ENCODE data around the gene ATG7. TPM values are rescaled to one million over a fixed set of nuclear protein-coding genes. Genes with fewer than 3 reads are reported as not detected.

The ATG7 gene
- total RNA-seq, 1 donor from 2014 or later, result 55.0 TPM

GRCh38 chr3:11285471-11285870 is 13.3 kb downstream of the ATG7 start:
- DNase-seq (ENCODE audit: extremely low spot score in 2 of 2), result no peak
- no peaks in the 10 kb centered on the region for H3K27me3 ChIP-seq
- no peaks in the 10 kb centered on the region for H3K36me3 ChIP-seq
- H3K4me1 ChIP-seq, result peaks cover 53% of the 10 kb centered on the region
- TF ChIP-seq POLR2AphosphoS5 (IDR thresholded peaks at IDR 0.05; ENCODE audit: insufficient read depth in 1 of 2, low read depth in 1 of 2) (no peak), CTCF (IDR thresholded peaks at IDR 0.05) (no peak), POLR2A (IDR thresholded peaks at IDR 0.05) (no peak)
- intact Hi-C loops (cut with DNase I), result no loop called here
- no peaks in the 10 kb centered on the region for H3K9me3 ChIP-seq
- H3K4me3 ChIP-seq, result no peak overlapping the region
- H3K27ac ChIP-seq, result no peak overlapping the region

DNA sequence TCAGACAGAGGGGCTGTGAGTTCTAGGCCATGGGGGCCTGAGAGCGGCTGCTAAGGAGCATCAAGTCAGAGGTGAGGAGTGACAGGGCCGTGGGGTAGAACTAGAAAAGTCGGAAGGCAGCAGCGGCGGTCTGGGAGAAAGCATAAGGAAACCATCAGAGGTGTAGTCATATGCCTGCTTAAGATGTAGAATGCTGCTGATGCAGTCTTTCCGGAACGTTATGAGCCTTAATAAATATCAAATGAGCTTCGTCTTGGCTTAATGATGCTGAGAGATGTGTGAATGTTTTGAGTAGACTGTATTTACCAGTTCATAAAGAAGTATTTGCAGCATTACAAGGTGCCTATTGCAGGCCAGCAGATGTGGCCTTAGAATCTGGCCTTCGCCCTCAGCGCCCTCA is 15.2 kb downstream of the ATG7 start:
- Histone ChIP-seq H3K4me1 (peaks cover 48% of the 10 kb centered on the region), H3K9me3 (no peaks in the 10 kb centered on the region), H3K27me3 (no peaks in the 10 kb centered on the region), H3K4me3 (no peak overlapping the region), H3K36me3 (no peaks in the 10 kb centered on the region), H3K27ac (peak overlapping the region; percentile 73)
- intact Hi-C loops (cut with DNase I), result no loop called here
- DNase-seq (ENCODE audit: extremely low spot score in 2 of 2), result no peak
- TF ChIP-seq POLR2AphosphoS5 (IDR thresholded peaks at IDR 0.05; ENCODE audit: insufficient read depth in 1 of 2, low read depth in 1 of 2) (no peak), POLR2A (IDR thresholded peaks at IDR 0.05) (no peak), CTCF (IDR thresholded peaks at IDR 0.05) (no peak)

GRCh38 chr3:11288021-11288491 is 15.9 kb downstream of the ATG7 start:
- intact Hi-C loops (cut with DNase I), result no loop called here
- no peak overlapping the region for H3K4me3 ChIP-seq
- TF ChIP-seq CTCF (IDR thresholded peaks at IDR 0.05), result no peak
- TF ChIP-seq POLR2AphosphoS5 (IDR thresholded peaks at IDR 0.05; ENCODE audit: insufficient read depth in 1 of 2, low read depth in 1 of 2), result no peak
- no peak for TF ChIP-seq POLR2A (IDR thresholded peaks at IDR 0.05)
- peak overlapping the region; percentile 73 for H3K27ac ChIP-seq
- no peaks in the 10 kb centered on the region for H3K27me3 ChIP-seq
- H3K9me3 ChIP-seq, result no peaks in the 10 kb centered on the region
- H3K4me1 ChIP-seq, result peaks cover 42% of the 10 kb centered on the region
- no peak for DNase-seq (ENCODE audit: extremely low spot score in 2 of 2)
- no peaks in the 10 kb centered on the region for H3K36me3 ChIP-seq

DNA sequence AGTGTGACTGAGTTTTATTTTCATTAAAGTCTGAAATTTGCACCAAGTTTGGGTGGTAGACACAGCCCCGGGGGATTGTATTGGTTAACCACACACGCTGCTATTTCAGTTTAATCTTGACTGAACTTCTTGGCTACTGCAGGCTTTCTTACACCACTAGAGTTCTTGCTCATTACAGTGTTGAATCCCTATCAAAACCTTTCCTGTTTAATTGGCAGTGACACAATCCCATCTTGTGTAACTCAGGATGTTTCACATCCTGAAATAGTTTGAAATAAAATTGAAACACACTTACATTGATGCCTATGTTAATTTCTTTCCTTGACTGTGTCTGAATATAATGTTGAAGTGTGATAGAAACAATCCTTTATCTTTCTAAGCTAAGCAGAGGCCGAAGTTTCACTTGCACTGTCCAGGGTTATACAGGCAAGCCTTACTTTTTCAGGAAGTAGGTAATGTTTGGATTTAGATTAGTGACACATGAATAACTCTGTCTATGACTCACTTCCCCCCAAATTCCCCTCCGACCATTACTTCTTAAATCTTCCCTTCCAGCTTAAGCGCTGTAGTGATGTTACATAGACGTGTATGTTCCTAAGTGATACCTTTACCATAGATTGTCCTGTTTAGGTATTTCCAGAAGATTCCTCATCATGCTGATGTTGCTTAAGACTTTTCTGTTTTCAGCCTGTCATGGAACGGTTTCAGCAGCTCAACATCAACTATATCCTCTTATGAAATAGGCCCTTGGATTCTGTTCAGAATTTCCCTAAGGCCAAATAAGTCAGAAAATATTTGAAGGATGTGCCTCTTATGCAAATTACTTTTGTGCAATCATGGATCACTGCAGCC is 16.8 kb downstream of the ATG7 start:
- Histone ChIP-seq H3K36me3 (no peaks in the 10 kb centered on the region), H3K9me3 (no peaks in the 10 kb centered on the region), H3K27me3 (no peaks in the 10 kb centered on the region), H3K4me3 (no peak overlapping the region), H3K4me1 (peaks cover 36% of the 10 kb centered on the region), H3K27ac (peak overlapping the region; percentile 73)
- TF ChIP-seq POLR2A (IDR thresholded peaks at IDR 0.05) (no peak), POLR2AphosphoS5 (IDR thresholded peaks at IDR 0.05; ENCODE audit: insufficient read depth in 1 of 2, low read depth in 1 of 2) (peak; percentile 35 to 49), CTCF (IDR thresholded peaks at IDR 0.05) (no peak)
- intact Hi-C loops (cut with DNase I), result no loop called here
- DNase-seq (ENCODE audit: extremely low spot score in 2 of 2), result no peak

- H3K27ac ChIP-seq, result peak overlapping the region; percentile 73
- H3K4me3 ChIP-seq, result no peak overlapping the region
- TF ChIP-seq POLR2A (IDR thresholded peaks at IDR 0.05), result no peak
- no peak for TF ChIP-seq POLR2AphosphoS5 (IDR thresholded peaks at IDR 0.05; ENCODE audit: insufficient read depth in 1 of 2, low read depth in 1 of 2)
- no peak for TF ChIP-seq CTCF (IDR thresholded peaks at IDR 0.05)
- no peaks in the 10 kb centered on the region for H3K36me3 ChIP-seq
- intact Hi-C loops (cut with DNase I), result no loop called here
- no peaks in the 10 kb centered on the region for H3K27me3 ChIP-seq
- DNase-seq (ENCODE audit: extremely low spot score in 2 of 2), result no peak
- no peaks in the 10 kb centered on the region for H3K9me3 ChIP-seq
- peaks cover 36% of the 10 kb centered on the region for H3K4me1 ChIP-seq
Observed at GRCh38 chr3:11289864-11290263, 17.7 kb downstream of the ATG7 start.

Measured in vagina (tissue), 2 donors.